Activated naive CD8-positive, alpha-beta T cell treated with anti-CD3 and anti-CD28 coated beads, Interleukin-2, amount 50 U/mL, for 16 hours (primary cell): Measurements from ENCODE around the gene PRPF31.
"Not testable (repeated sequence)": the region's sequence is repeated elsewhere in the genome, so short reads cannot be mapped to it uniquely, and the experiment has no call there.

Experiments
- DNase-seq: peaks from one replicate; pipeline ENCODE4 v3.0.0-alpha.2; 2020; ENCODE audit warnings: low read depth, low spot score

Gene PRPF31

DNA sequence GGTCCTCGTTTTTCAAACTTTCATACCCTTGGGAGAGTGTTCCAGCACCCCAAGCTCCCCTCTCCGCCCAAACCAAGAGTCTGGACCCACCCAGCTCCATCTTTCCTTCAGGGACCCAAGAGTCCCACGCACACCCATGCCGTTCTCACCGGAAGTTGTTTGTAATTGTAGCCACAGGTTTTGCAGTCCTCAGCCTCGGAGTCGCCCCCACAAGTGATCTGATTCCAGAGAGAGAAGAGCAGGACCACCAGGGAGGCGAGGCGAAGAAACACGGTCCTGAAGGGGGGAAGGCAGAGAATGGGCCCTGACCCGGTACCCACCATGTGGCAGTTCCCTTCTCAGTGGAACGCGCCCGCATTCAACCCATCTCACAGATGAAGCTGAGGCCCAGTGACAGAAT, 47.3 kb downstream of the PRPF31 start:
- no peak for DNase-seq

DNA sequence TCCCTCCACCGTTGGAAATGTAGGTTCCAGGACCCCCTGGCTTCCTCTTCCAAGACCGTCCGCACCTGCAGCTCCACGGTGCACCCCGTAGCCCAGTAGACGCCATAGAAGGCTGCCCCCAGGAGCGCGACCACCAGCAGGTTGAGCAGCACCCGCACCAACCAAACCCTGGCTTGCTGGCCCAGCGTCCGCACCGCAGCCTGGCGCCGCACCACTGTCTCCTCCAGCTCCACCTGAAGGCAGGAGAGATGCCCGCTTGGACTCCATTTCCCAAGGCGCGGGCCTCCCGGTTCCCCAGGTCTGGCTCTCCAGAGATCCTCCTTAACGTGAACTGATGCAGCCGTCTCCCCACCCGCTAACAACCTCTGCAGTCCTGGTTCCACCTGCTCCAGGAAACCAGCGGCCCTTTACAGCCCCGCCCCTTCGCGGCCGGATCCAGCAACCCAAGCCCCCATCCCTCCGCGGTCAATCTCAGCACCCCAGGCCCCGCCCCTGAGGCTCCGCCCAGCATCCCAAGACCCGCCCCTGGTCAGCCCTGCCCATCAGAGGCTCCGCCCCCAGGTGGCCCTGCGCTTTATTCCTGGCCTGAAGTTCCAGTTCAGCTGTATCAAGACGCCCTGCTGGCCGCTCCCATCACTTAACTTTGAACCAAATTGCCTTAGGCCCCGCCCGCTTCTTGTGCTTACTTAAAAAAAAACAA, 49.0 kb downstream of the PRPF31 start:
- DNase-seq, result no peak

- DNase-seq, result no peak
Measured at GRCh38 chr19:54165222-54165621, 49.7 kb downstream of the PRPF31 start.

- peak; percentile 81 for DNase-seq
Measured at GRCh38 chr19:54168174-54168917, 52.8 kb downstream of the PRPF31 start.

DNA sequence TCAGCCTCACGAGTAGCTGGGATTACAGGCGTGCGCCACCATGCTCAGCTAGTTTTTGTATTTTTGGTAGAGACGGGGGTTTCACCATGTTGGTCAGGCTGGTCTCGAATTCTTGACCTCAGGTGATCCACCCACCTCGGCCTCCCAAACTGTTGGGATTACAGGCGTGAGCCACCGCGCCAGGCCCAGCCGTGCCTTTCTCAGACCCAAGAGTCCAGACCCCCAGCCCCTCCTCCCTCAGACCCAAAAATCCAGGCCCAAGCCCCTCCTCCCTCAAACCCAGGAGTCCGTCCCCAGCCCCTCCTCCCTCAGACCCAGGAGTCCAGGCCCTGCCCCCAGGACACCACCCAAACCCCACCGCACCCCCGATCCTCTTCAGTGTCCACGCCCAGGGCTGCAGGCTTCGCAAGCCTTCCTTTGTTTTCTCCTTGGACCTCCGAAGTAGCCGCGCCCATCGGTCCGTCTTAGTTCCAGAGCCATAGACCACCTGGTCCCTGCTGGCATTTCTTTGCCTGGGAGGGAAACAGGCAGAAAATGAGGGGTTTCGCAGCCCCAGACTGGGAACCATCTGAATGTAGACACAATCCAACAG, 53.7 kb downstream of the PRPF31 start:
- no peak for DNase-seq

GRCh38 chr19:54171736-54172431, 56.3 kb downstream of the PRPF31 start:
- DNase-seq, result not testable (repeated sequence)

GRCh38 chr19:54172471-54173358, 57.2 kb downstream of the PRPF31 start, which contains the start of gene TMC4:
Gene TMC4 (minus strand): TSS chr19:54173160. CDS start chr19:54173117, 43 bp downstream.
- DNase-seq, result no peak

- no peak for DNase-seq
Measured at GRCh38 chr19:54173359-54173699, 57.8 kb downstream of the PRPF31 start.

- DNase-seq, result no peak
Measured at GRCh38 chr19:54173951-54174834, 58.6 kb downstream of the PRPF31 start.

- DNase-seq, result no peak
Measured at GRCh38 chr19:54178581-54179261, 63.2 kb downstream of the PRPF31 start.

DNA sequence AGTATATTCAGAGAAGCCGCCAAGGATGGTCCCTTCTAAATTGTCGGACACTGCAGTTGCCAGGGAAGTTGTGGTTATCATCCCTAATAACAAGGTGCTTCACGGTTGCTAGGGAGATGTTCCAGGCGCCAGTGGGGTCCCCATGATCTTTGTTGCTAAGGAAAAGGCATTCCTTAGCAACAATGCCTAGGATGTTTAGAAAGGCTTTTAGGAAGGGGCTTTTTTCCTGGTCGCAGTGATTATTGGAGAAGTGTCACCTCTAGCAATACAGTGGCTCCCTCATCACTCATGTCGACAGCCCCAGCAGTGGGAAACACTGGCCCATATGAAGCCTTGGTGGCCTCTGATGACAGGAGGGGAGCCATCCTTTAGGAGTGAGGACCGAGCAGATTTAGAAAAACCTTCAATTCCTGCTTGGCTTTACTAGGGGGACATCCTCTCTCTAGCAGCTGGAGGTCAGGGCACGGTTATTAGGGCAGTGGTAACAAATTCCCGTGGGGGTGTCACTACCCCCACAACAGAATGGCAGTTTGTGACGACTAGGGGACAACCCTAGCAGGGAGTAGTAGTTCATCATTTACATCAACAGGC, 63.8 kb downstream of the PRPF31 start:
- DNase-seq, result no peak

DNA sequence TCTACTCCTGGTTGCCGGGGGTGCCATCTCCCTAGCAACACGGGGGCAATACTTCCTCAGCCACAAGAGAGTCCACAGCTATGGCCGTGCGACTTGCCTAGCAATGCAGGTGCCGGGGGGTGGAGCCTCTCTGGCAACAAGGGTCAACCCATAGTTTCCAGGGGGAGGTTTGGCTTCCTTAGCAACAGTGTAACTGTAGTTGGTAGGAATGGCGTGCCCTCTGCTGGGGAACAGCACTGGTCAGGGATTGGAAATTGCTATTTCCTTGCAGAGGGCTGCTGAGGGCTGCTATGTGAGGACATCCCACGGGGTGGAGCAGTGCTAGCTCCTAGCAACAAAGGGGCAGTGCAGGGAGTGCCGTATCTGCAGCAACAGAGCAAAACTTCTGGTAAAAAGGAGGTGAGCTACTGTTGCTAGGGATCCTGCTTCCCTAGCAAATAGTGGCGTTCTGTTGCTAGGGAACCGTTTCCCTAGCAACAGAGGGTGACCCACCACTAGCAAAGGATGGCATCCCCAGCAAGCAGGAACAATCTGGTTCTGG, 64.4 kb downstream of the PRPF31 start:
- DNase-seq, result no peak

GRCh38 chr19:54180691-54181091, 65.1 kb downstream of the PRPF31 start:
- no peak for DNase-seq
